Activated CD8-positive, alpha-beta T cell treated with anti-CD3 and anti-CD28 coated beads, Interleukin-2, amount 10 ng/mL, durations not matched to agents 7 days and 5 days (primary cell): Measurements from ENCODE around the gene NR4A1. TPM values are rescaled to one million over a fixed set of nuclear protein-coding genes. Genes with fewer than 3 reads are reported as not detected.

ENCODE experiments used
- ATAC-seq: fragments of 150-1000 bp; cut with Tn5 transposase; one replicate; pipeline ENCODE4 v1.10.0; 2021; ENCODE audit warnings: moderate library complexity
- CTCF ChIA-PET: fragments of 350-600 bp; sonication (Branson Sonifier 250); formaldehyde crosslinking; loops from one replicate; lab custom pipeline; 2021; ENCODE audit warnings: antibody characterized with exemption; lab: Charles Lee
- POLR2A ChIA-PET: fragments of 350-600 bp; sonication (Branson Sonifier 250); formaldehyde crosslinking; loops from one replicate; lab custom pipeline; 2021; ENCODE audit warnings: antibody characterized with exemption; lab: Charles Lee
- DNase-seq: peaks from one replicate; pipeline ENCODE4 v3.0.0-alpha.2; 2020
- H3K27ac Mint-ChIP-seq: one replicate; pipeline ENCODE4 v1.8.0; 2021; ENCODE audit warnings: mild to moderate bottlenecking, mixed read lengths
- H3K27me3 Mint-ChIP-seq: one replicate; pipeline ENCODE4 v1.8.0; 2021; ENCODE audit warnings: low read depth, mixed read lengths
- H3K36me3 Mint-ChIP-seq: one replicate; pipeline ENCODE4 v1.8.0; 2021; ENCODE audit warnings: low read depth, mixed read lengths
- H3K4me1 Mint-ChIP-seq: one replicate; pipeline ENCODE4 v1.8.0; 2021; ENCODE audit warnings: low read depth, mixed read lengths
- H3K4me3 Mint-ChIP-seq: one replicate; pipeline ENCODE4 v1.8.0; 2021; ENCODE audit warnings: mild to moderate bottlenecking, mixed read lengths
- H3K9me3 Mint-ChIP-seq: one replicate; pipeline ENCODE4 v1.8.0; 2022; ENCODE audit warnings: mixed read lengths; ENCODE audit not compliant: insufficient read depth
- total RNA-seq, 2 experiments: library from RNA; stranded (reverse); gene quantifications; one replicate each; pipeline ENCODE4 v1.2.3, GENCODE V29; 2021

Gene NR4A1
- total RNA-seq, 2 experiments from 2014 or later = 4.3 to 5.6 TPM

DNA sequence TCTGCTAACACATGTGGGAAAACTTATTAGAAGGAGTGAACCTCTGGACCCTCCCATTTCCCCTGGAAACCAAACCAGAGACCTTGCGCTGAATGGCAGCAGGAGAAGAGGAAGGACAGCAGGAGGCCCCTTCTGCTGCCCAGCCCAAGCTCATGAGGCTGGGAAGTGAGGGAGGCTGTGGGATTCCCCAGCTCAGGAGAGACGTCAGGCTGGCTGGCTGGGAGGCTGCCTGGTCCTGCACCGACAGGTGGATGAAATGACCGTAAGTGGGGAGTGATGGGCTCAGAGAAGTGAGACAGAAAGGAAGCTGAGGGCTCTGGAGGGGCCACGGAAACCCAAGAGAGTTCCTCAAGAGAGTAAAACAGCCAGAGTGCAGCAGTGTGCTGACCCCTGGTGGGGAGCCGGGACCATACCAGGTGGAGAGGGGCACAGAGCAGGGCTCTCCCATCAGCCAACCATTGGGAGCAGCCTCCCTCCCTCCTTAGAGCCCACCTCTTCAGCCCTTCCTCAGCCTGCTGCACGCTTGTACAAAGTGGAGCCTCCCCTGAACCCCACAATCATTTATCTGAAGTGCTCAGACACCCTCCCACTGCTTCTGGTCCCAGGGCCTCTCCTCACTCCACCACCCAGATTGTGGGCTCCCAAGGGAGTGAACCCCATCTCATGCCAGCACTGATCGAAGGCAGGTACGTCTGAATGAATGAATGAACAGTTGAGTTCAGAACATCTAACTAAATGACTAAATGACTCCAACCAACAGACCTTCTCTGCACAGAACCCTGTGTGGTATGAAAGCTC is 30.5 kb upstream of the NR4A1 start:
- ATAC-seq = peak; percentile 31
- peak; percentile 84 for DNase-seq
- Mint-ChIP-seq H3K4me3 (peak overlapping the region; percentile 56), H3K27me3 (peaks cover 2% of the 10 kb centered on the region), H3K27ac (peak overlapping the region; percentile 74), H3K36me3 (no peaks in the 10 kb centered on the region), H3K9me3 (no peaks in the 10 kb centered on the region), H3K4me1 (peaks cover 48% of the 10 kb centered on the region)
- POLR2A ChIA-PET = interaction anchor here (0.8 to 1.3 kb wide), 2 partner anchors 14 to 18 kb away, joined by 3 to 4 read pairs; no protein-coding TSS in a partner anchor
- CTCF ChIA-PET = interaction anchor here (0.7 to 14.5 kb wide), 21 partner anchors 13 to 1488 kb away, joined by 3 to 486 read pairs (median 5); partner anchors contain the start of genes ATG101, SMIM41 and TAMALIN

DNA sequence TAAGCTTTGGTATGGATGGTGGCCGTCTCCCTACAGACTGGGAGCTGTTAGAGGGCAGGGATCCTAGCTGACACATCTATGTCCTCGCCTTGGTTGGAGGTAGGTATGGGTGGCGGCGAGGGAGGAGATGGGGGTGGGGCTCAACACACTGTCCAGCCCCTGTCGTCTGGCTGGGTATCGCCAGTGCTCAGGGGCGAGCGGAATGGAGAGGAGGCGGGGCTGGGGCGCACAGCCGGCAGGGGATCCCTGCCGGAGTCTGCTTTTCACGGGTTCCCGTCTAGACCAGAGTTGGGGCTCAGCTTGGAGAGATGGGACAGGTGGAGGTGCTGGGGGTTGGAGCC is 28.4 kb upstream of the NR4A1 start:
- POLR2A ChIA-PET = interaction anchor here (0.8 kb wide), 1 partner anchor 17 kb away, joined by 3 read pairs; no protein-coding TSS in a partner anchor
- Mint-ChIP-seq H3K9me3 (no peaks in the 10 kb centered on the region), H3K4me3 (peak overlapping the region; percentile 94), H3K27ac (peak overlapping the region; percentile 82), H3K4me1 (peaks cover 59% of the 10 kb centered on the region), H3K36me3 (no peaks in the 10 kb centered on the region), H3K27me3 (peaks cover 2% of the 10 kb centered on the region)
- ATAC-seq = no peak
- DNase-seq = no peak
- CTCF ChIA-PET = interaction anchor here (0.7 to 14.5 kb wide), 19 partner anchors 15 to 202 kb away, joined by 3 to 486 read pairs (median 8); partner anchors contain the start of genes ATG101, SMIM41 and TAMALIN

DNA sequence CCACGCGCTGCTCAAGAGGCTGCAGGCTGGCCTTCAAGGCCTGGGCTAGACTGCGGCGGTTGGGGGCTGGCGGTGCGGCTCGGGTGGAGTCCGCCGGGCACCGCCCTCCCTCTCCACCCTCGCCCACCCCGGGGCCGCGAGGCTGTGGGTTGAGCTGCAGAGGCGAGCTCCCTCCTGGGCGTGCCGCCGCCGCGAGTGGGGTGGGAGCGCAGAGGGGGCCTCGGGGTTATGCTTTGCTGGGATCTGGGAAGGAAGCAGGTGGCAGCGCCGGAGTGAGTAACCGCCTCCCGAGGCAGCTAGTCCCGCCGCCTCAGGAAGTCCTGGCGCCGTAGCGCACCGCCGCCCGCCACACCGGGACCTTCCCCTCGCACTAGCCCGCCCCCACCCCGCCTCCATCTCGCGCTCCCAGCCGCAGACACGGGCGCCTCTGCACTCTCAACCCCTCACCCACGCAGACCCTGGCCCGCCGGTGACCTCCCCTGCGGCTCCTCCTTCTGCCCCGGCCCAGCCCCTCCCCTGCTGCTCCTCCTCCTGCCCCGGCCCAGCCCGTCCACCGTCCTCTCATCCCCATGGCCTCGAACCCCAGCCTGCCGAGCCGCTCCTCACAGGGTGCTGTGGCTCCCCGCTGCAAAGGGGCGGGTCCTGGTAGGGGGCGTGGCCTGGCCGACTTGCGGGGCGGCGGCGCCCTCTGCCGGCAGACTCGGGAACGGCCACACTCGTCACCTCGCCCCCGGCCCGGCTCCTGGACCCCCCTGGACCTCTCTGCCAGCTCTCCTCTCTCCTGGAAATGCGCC is 27.9 kb upstream of the NR4A1 start:
- ATAC-seq (peak; percentile 61), DNase-seq (peak; percentile 95)
- CTCF ChIA-PET = interaction anchor here (0.7 to 14.5 kb wide), 18 partner anchors 15 to 203 kb away, joined by 3 to 486 read pairs (median 8); partner anchors contain the start of genes ATG101, SMIM41 and TAMALIN
- no peaks in the 10 kb centered on the region for H3K9me3 Mint-ChIP-seq
- peaks cover 59% of the 10 kb centered on the region for H3K4me1 Mint-ChIP-seq
- peak overlapping the region; percentile 94 for H3K4me3 Mint-ChIP-seq
- H3K36me3 Mint-ChIP-seq = no peaks in the 10 kb centered on the region
- POLR2A ChIA-PET = interaction anchor here (0.7 to 1.1 kb wide), 4 partner anchors 17 to 137 kb away, joined by 3 read pairs; partner anchors contain the start of gene TAMALIN
- H3K27me3 Mint-ChIP-seq = peaks cover 2% of the 10 kb centered on the region
- H3K27ac Mint-ChIP-seq = peak overlapping the region; percentile 99

DNA sequence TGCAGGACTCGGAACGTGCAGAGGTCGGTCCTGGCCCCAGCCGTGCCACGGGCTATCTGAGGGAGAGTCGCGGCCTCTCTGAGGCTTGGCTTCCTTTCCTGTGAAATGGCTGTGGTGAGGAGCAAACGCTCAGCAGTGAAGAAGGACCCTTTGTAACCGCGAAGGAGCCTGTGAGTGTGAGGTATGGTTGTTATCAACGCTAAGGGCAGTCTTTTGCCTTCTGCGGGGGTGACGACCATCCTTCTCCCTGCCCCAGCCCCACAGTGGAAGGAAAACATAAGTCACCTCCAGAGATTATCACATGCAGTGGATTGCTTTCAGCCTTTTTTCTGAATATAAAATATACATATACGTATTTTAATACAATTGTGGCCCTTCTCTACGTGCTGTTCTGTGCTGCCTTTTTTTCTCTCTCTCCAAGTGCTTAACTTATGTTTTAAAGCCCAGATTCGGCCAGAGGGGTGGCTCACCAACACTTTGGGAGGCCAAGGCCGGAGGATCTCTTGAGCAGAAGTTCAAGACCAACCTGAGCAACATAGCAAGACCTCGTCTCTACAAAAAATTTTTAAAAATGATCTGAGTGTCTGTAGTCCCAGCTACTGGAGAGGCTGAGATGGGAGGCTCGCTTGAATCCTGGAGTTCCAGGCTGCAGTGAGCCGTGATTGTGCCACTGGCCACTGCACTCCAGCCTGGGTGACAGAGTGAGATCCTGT is 27.1 kb upstream of the NR4A1 start:
- H3K27me3 Mint-ChIP-seq = peaks cover 2% of the 10 kb centered on the region
- H3K36me3 Mint-ChIP-seq = no peaks in the 10 kb centered on the region
- ChIA-PET POLR2A (interaction anchor here (0.7 to 2.4 kb wide), 5 partner anchors 9 to 138 kb away, joined by 3 to 12 read pairs (median 3); partner anchors contain the start of genes NR4A1 and TAMALIN), CTCF (interaction anchor here (0.6 to 14.5 kb wide), 23 partner anchors 8 to 204 kb away, joined by 3 to 486 read pairs (median 21); partner anchors contain the start of genes ACVR1B, ATG101, NR4A1 and SMIM41)
- no peaks in the 10 kb centered on the region for H3K9me3 Mint-ChIP-seq
- DNase-seq = no peak
- H3K27ac Mint-ChIP-seq = peak overlapping the region; percentile 99
- peak overlapping the region; percentile 94 for H3K4me3 Mint-ChIP-seq
- H3K4me1 Mint-ChIP-seq = peaks cover 59% of the 10 kb centered on the region
- ATAC-seq = peak; percentile 23

DNA sequence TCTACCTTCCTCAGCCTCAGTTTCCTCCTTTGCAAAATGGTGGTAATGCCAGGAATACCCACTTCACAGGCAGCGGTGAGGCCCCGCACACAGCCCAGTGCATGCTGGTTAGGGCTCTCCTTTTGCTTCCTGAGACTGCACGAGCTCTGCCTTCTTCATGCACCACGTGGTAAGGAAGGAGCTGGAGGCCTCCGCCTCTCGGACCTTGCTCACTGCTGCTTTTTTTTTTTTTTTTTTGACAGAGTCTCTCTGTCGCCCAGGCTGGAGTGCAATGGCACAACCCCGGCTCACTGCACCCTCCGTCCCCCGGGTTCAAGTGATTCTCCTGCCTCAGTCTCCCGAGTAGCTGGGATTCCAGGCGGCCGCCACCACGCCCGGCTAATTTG is 26.4 kb upstream of the NR4A1 start:
- peaks cover 2% of the 10 kb centered on the region for H3K27me3 Mint-ChIP-seq

DNA sequence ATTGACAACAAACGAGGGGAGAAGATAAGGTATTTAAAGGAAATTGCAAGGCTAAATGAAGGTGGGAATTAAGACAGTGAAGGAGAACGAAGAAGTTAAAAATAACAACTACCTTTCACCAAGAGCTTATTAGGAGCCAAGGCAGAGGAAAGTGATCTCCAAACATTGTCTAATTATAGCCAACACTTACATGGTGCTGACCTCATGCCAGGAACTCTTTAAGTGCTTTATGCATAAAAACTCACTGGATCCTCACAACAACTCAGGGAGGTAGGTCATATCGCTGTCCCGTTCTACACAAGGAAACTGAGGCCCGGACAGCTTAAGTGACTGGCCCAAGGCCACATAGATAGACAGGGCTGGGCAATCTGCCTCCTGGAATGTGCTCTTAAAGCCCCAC is 25.0 kb upstream of the NR4A1 start:
- H3K4me1 Mint-ChIP-seq = peaks cover 47% of the 10 kb centered on the region
- H3K4me3 Mint-ChIP-seq = no peak overlapping the region
- no peaks in the 10 kb centered on the region for H3K36me3 Mint-ChIP-seq
- ChIA-PET CTCF (interaction anchor here (0.7 to 14.5 kb wide), 23 partner anchors 9 to 281 kb away, joined by 3 to 486 read pairs (median 14); partner anchors contain the start of genes ATG101, NR4A1, SMIM41 and TAMALIN), POLR2A (interaction anchor here (1.4 to 2.4 kb wide), 3 partner anchors 25 to 58 kb away, joined by 5 to 12 read pairs (median 10); partner anchors contain the start of genes ATG101 and NR4A1)
- ATAC-seq (no peak), DNase-seq (no peak)
- H3K9me3 Mint-ChIP-seq = no peaks in the 10 kb centered on the region
- H3K27me3 Mint-ChIP-seq = no peaks in the 10 kb centered on the region
- H3K27ac Mint-ChIP-seq = peak overlapping the region; percentile 99

More for the DNA sequence above, 26.4 kb upstream of the NR4A1 start:
- ATAC-seq (peak; percentile 55), DNase-seq (peak; percentile 87)
- CTCF ChIA-PET = interaction anchor here (0.6 to 14.5 kb wide), 49 partner anchors 7 to 811 kb away, joined by 3 to 486 read pairs (median 5); partner anchors contain the start of genes ACVR1B, ATG101, NR4A1 and SMIM41
- H3K9me3 Mint-ChIP-seq = no peaks in the 10 kb centered on the region
- POLR2A ChIA-PET = interaction anchor here (0.7 to 2.4 kb wide), 10 partner anchors 8 to 204 kb away, joined by 3 to 12 read pairs (median 5); partner anchors contain the start of genes ATG101, NR4A1 and TAMALIN
- peaks cover 59% of the 10 kb centered on the region for H3K4me1 Mint-ChIP-seq
- peak overlapping the region; percentile 99 for H3K27ac Mint-ChIP-seq
- H3K36me3 Mint-ChIP-seq = no peaks in the 10 kb centered on the region
- H3K4me3 Mint-ChIP-seq = peak overlapping the region; percentile 94

DNA sequence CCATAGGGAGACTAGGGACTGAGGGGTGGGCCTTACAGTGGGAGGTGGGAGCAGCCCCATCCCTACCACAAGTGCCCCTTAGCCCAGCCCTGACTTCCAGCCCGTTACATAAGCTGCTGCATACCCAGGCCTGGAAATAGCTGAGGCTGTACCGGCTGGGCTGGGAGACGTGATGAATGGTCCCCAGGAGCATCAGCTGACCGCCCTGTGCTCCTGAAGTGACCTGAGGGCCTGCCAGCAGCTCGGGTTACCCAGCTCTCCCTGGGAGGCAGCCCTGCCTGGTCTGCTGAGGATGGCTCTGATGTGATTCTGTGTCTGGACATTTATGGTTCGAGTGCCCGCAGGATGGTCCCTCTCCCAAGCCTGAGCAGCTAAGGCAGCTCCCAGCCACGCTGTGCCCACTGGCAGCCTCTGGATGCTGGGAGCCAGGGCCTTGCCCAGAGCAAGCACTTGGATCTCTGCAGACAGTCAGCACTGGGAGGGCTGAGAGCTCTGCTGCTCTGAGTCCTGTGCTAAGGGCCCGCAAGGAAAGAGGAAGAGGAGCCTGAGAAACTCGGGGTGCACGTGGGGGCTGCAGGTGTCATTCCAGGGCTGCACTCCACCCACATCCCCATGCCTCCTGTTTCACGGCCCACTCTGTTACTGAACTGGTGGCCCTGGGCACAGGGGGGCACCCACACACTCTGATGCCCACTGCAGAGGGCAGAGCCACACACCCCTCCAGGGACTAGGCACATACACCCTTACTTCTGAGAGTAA is 24.0 kb upstream of the NR4A1 start:
- ChIA-PET CTCF (interaction anchor here (2.9 to 14.5 kb wide), 8 partner anchors 13 to 96 kb away, joined by 30 to 486 read pairs (median 296); partner anchors contain the start of genes ATG101, SMIM41 and TAMALIN), POLR2A (interaction anchor here (0.6 kb wide), 1 partner anchor 42 kb away, joined by 3 read pairs; the partner anchor contains the start of gene ATG101)
- H3K9me3 Mint-ChIP-seq = no peaks in the 10 kb centered on the region
- peaks cover 2% of the 10 kb centered on the region for H3K27me3 Mint-ChIP-seq
- H3K4me3 Mint-ChIP-seq = no peak overlapping the region
- no peaks in the 10 kb centered on the region for H3K36me3 Mint-ChIP-seq
- H3K27ac Mint-ChIP-seq = no peak overlapping the region
- ATAC-seq (no peak), DNase-seq (no peak)
- peaks cover 38% of the 10 kb centered on the region for H3K4me1 Mint-ChIP-seq

DNA sequence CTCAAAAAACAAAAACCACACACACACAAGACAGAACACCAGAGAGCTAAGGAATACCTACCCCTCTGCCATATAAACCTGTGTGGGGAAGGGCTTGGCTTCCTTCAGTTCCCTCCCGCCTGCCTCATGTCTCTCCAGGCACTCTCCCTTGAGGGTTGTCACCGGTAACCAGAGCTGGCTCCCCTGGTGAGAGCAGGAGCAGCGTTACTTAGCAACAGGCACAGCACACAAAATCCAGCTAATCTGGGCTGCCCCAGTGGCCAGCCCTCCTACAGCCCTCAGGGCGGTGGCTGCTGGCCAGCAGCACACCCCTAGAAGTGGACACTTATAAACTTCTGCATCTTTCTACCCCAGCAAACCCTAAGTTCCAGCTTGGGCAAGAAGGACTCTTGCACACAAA is 21.6 kb upstream of the NR4A1 start:
- Mint-ChIP-seq H3K4me3 (no peak overlapping the region), H3K27ac (no peak overlapping the region), H3K4me1 (peaks cover 43% of the 10 kb centered on the region), H3K9me3 (no peaks in the 10 kb centered on the region), H3K27me3 (peaks cover 2% of the 10 kb centered on the region), H3K36me3 (no peaks in the 10 kb centered on the region)
- CTCF ChIA-PET = interaction anchor here (0.9 to 14.5 kb wide), 6 partner anchors 21 to 95 kb away, joined by 3 to 486 read pairs (median 5); partner anchors contain the start of genes ATG101, NR4A1 and SMIM41
- DNase-seq (no peak), ATAC-seq (no peak)
- POLR2A ChIA-PET = no interaction called here

DNA sequence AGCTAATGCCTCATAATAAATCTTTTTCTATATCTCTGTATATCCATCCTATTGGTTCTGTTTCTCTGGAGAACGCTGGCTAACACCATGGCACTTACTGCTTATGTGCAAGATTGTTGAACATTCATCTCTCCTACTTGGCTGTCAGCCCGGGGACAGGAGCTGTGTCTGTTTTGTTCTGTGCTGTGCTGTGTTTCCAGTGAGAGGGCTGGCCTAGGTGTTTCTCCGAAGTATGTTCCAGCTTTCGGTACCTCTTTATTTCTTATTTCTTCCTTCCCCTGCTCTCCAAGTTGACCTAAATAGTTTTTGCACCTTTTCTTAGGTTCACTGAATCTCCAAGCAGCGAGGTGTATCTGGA is 18.8 kb upstream of the NR4A1 start:
- Mint-ChIP-seq H3K9me3 (no peaks in the 10 kb centered on the region), H3K27me3 (peaks cover 11% of the 10 kb centered on the region), H3K36me3 (no peaks in the 10 kb centered on the region), H3K4me3 (peak overlapping the region; percentile 73), H3K4me1 (peaks cover 37% of the 10 kb centered on the region), H3K27ac (peak overlapping the region; percentile 83)
- ChIA-PET CTCF (interaction anchor here (0.7 to 18.7 kb wide), 16 partner anchors 8 to 89 kb away, joined by 3 to 486 read pairs (median 6); partner anchors contain the start of genes ATG101, NR4A1 and SMIM41), POLR2A (interaction anchor here (0.8 to 2.4 kb wide), 4 partner anchors 11 to 56 kb away, joined by 3 to 10 read pairs (median 3); partner anchors contain the start of genes ATG101 and NR4A1)
- ATAC-seq (peak; percentile 7), DNase-seq (no peak)
